Right ventricle myocardium superior (tissue), 1 donor: ENCODE results near the gene LMF2. TPM values are rescaled to one million over a fixed set of nuclear protein-coding genes. Genes with fewer than 3 reads are reported as not detected.

Experiments used
- ATAC-seq: fragments of 200-7000 bp; cut with Tn5 transposase; one replicate; pipeline ENCODE4 v1.9.1; 2020; ENCODE audit warnings: mild to moderate bottlenecking; ENCODE audit not compliant: poor library complexity
- DNase-seq: peaks from one replicate; pipeline ENCODE4 v3.0.0-alpha.2; 2020
- intact Hi-C: fragments of 100-400 bp; cut with DNase I; formaldehyde crosslinking; loops from one replicate; pipeline ENCODE4 v1.11.2; 2022
- total RNA-seq: library from RNA; stranded (reverse); fragmentation: NEBNext Ultra II Directional; extraction: Animal tissue kit (Norgen Biotek cat#: 25700); gene quantifications from one replicate; pipeline ENCODE4 v1.2.1, GENCODE V29; 2021
- donor health status: DM: no; HTN: yes; CAD: no; lungs with severe emphysema.

The LMF2 gene
- total RNA-seq, 1 donor from 2014 or later, result 25.3 TPM

DNA sequence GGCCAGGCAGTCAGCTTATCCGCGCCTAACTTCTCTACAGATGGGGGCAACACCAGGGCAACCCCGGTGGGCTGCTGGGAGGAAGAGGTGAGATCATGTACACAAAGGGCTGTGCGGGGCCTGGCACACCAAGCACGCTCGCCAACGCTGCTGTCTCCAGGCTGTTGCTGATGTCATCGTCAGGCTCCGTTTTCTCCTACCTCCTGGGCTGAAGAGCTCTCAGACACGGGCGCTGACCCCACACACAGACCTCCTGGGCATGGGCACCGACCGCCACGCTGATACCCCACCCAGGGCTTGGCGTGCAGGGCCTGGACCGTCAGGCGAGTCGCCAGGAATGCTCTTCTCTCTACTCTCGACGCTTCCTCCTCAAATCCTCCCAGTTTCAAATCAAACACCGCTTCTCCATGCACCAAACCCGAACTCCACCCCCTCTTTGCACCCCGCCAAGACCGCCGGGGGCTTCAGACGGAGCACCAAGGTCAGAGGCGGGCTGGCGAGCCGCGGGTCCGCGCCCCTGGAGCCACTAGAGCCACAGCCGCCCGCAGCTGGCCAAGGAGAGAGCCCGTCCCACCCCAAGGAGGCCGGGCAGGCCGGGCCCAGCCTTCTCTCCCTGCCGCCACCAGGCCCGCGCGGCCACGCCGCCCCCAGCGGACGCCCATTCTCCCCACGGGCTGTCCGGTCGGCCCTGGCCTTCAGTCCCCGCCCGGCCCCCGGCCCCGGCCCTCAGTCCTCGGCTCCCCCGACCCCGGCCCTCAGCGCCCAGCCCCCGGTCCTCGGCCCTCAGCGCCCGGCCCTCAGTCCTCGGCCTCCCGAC lies 33.4 kb downstream of the LMF2 start:
- intact Hi-C loops, result no loop called here
- no peak for ATAC-seq
- DNase-seq, result no peak

DNA sequence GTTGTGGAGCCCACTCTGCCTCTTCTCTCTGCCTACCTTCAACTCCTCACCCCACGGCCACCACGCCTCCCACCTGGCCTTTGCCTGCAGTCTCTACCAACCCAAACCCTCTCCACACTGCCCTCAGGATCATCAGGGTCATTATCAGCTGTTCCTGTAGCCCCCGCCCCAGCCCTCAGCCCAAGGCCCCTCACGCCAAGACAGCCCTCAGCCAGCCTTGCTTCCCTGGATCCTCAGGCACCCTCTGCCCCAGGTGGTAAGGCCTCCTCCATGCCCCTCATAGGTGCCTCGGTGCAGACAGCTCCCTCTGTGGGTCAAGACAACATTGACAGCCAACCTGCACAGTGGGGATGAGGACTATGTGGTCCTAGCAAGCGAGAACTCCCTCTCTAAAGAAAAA lies 34.4 kb downstream of the LMF2 start:
- intact Hi-C loops, result no loop called here
- ATAC-seq (no peak), DNase-seq (no peak)

- ATAC-seq, result no peak
- intact Hi-C loops, result no loop called here
- no peak for DNase-seq
These were observed 35.5 kb downstream of the LMF2 start for GRCh38 chr22:50471962-50472361.

DNA sequence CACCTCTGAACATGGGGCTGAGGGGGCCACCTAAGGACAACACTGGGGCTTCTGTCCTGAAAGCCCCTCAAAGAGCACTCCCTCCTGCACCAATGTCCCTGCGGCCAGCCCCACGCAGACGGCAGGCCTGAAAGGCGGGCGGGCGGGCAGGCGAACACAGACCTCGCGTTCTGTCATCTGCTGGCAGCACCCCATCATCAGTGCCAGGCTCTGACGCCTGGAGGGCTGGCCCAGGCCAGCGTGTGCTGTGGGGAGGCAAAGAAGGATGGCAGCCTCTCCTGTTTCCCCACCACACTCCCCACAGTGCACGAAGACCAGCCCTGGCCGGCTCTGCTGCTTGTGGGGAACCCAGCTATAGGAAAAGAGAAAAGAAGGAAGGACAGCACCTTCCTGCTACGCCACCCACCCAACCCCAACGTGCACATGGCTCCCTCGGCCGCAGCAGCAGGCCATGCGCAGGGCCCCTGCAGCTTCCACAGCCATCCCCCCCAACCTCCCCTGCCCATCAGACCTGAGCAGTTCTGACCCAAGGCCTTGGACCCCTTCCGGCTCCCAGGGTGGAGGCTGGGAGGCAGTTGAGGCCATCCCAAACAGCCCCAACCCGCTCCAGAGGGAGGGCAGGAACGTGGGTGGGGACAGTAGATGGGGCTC lies 36.2 kb downstream of the LMF2 start:
- intact Hi-C loops, result no loop called here
- ATAC-seq, result no peak
- DNase-seq, result no peak

DNA sequence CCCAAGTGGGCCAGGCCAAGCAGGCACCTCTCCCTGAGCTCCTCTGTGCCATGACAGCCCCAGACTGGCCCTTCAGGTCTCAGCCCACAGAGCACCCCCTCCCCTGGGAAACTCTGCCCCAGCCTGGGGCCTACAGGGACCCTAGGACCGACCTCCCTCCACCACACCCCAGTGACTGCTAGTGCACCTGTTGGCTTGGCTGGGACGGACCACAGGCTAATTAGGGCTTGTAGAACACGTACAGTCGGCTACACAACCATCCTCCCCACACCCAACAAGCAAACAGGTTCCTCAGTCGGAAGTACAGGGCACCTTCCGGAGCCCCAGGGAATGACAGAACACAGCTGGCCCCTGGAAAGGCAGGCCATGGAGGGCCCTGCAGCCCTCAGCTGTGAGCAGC lies 37.0 kb downstream of the LMF2 start:
- intact Hi-C loops, result no loop called here
- ATAC-seq (no peak), DNase-seq (no peak)

GRCh38 chr22:50469377-50470305 lies 37.9 kb downstream of the LMF2 start:
- peak; percentile 4 for ATAC-seq
- peak; percentile 71 for DNase-seq

GRCh38 chr22:50468626-50469025 lies 38.9 kb downstream of the LMF2 start:
- ATAC-seq (no peak), DNase-seq (no peak)
- intact Hi-C loops, result no loop called here

More at GRCh38 chr22:50469377-50470305, 37.9 kb downstream of the LMF2 start:
- intact Hi-C loops, result no loop called here

GRCh38 chr22:50467773-50468440 lies 39.6 kb downstream of the LMF2 start:
- ATAC-seq, result no peak
- DNase-seq, result no peak
- intact Hi-C loops, result no loop called here

- no peak for DNase-seq
- ATAC-seq, result no peak
- intact Hi-C loops, result no loop called here
These were observed 40.2 kb downstream of the LMF2 start for GRCh38 chr22:50467341-50467740.

DNA sequence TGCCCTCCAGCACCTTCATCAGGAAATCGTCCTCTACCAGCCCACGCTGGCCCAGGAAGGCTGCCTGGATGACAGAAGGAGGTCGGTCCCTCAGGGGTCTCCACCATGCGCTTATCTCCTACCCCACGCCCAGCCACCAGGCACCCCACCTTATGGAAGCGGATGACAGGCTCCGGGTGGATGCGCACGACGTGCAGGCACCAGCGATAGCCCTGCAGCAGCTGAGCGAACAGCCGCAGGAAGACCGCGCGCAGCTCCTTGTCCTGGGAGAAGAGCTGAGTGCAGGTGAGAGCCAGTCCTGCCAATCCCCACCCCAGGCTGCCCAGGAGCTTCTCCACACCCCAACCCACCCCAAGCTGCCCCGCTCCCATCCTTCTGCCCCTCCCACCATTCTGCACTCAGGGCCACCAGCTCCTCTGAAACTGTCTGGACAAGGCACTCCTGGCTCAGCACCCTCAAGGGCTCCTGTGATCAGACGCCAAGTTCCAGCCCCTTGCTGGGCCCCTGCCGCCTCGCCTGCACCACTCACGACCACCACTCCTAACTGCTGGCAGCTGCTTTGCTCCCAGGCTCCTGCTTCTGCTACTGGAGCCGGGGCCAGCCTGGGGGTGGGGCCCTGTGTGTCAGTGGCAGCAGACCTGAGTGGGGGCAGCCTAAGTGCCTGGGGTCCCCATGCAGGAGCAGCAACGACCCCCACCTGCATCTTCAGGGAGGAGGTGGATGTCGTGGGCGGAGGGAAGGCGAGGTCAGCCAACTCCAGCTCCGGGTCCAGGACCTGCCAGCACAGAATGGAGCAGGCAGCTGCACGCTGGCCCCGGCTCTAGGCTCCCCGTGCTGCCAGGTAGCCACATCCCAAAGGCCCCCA lies 42.2 kb downstream of the LMF2 start:
- ATAC-seq (no peak), DNase-seq (no peak)
- intact Hi-C loops, result no loop called here

- DNase-seq, result no peak
- intact Hi-C loops, result no loop called here
- no peak for ATAC-seq
These were observed 43.1 kb downstream of the LMF2 start for GRCh38 chr22:50464451-50464850.

DNA sequence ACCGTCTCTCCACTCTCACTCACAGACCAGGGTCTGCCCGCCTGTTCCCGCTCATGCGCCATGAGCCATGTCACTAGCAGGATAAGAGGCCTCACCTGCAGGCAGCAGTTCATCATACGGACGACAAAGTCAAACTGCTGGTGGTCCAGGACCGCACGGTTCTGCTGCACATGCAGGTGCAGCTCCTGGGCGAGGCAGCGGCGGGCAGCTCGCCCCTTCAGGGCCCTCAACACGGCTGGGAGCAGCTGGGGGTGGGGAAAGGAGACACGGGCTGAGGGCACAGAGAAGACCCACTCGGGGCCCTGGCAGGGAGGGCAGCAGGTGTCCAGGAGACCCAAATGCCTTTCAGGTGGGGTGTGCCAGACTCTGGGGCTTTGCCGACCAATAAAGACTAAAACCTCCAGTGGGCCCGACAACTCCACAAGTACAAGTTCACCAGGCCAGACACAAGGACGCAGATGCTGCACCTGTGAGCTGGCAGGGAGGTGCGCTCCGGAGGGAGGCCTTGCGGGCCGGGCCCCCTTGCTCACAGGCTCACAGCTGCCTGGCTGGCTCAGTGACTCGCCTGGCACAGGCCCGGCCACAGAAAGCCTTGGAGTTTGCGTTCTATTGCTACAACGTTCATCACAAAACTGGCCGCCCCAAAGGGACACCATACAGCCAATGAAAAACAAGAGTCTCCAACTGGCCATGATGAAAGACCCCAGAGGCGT lies 44.2 kb downstream of the LMF2 start:
- no peak for DNase-seq
- intact Hi-C loops, result no loop called here
- no peak for ATAC-seq

DNA sequence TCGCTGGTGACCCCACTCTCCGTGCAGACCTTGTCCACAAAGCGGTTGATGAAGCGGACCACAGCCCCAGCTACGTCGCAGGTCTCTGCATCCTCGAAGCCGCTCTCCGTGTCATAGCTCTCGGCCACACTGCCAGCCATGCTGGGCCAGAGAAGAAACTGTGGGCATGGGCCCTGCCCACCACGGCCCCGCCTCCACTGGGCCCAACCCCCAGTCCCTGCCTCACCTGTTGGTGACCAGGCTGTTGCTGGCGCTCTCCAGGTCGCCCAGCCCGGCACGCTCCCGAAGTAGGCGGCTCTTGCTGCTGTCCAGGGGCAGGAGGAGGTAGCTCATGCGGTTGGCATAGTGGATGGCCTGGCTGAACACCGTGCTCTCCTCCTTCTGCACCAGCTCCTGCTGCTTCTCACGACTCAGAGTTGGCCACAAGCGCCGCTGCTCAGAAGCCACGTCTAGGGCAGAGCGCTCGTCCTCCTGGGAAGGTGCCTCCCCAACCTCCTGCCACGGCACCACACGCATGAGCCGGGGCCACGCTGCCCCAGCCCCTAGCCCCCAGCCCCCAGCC lies 45.4 kb downstream of the LMF2 start:
- no peak for ATAC-seq
- no peak for DNase-seq
- intact Hi-C loops, result no loop called here

DNA sequence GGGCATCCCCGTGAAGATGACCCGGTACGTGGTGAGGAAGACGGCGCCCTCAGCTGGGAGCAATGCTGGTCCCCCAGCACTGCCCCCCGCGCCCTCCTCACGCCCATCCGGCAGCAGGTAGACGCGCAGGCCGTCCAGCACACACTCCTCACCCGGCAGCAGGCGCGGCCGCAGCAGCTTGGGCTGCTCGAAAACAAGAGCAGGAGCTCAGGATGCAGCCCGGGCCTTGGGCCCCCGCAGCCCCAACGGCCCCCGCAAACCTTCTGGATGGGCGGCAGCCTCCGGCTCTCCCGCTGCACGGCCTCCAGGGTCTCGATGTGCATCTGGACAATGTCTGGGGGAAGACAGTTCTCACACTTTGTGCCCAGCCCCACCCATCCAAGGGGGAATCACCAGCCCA lies 46.0 kb downstream of the LMF2 start:
- DNase-seq (no peak), ATAC-seq (no peak)
- intact Hi-C loops, result no loop called here

DNA sequence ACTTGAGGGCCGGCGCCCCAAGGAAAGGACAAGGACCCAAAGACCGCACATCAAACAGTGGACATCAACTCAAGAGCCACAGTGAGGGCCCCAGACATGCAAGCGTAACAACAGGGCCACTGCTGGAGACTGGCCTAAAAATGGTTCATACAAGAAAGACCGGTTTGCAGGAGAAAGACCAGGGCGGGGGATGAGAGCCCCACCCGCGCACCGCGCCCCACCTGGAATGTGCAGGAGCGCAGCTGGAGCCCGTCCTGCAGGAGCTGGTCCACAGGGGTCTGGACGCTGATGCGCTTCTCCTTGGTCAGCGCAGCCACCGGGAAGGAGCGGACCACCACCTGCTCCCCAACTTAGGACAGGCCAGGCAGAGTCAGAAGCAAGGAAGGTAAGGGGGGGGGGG lies 46.6 kb downstream of the LMF2 start:
- ATAC-seq (no peak), DNase-seq (no peak)
- intact Hi-C loops, result no loop called here

GRCh38 chr22:50459496-50460140 lies 47.9 kb downstream of the LMF2 start:
- DNase-seq, result no peak
- no peak for ATAC-seq
- intact Hi-C loops, result no loop called here

DNA sequence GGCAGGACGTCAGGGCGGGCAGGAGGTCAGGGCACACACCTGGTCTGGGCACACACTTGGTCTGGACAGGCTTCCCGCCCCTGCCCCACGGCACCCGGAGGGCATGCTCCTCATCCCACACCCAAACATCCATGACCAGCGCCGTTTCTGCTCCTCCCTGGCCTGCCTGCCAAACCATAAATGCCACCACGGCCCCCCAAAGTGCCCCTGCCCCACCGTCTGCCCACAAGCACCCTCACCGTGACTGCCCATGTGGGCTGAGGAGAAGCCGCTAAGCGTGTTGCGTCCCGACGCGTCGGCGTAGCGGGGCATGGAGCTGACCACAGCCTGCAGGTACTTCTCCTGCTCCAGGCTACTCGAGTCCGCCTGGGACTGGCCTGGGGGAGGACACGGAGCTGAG lies 48.5 kb downstream of the LMF2 start:
- DNase-seq (no peak), ATAC-seq (no peak)
- intact Hi-C loops, result no loop called here
